Endodermal cell (in vitro differentiated cells): ENCODE measurements around the gene MLX. TPM values are rescaled to one million over a fixed set of nuclear protein-coding genes. Genes with fewer than 3 reads are reported as not detected.

Experiments used
- DNase-seq: peaks from one replicate; pipeline ENCODE4 v3.0.0-alpha.2; 2017
- H3K27ac ChIP-seq: 2 replicates; pipeline ENCODE4 v1.5.1; 2013; ENCODE audit warnings: mild to moderate bottlenecking, low read depth, low read length, moderate library complexity
- H3K27me3 ChIP-seq: 2 replicates; pipeline ENCODE4 v1.6.1; 2013; ENCODE audit warnings: mild to moderate bottlenecking, low read length, moderate library complexity; ENCODE audit not compliant: insufficient read depth, control insufficient read depth, poor library complexity, severe bottlenecking
- H3K36me3 ChIP-seq: 2 replicates; pipeline ENCODE4 v1.7.0; 2013; ENCODE audit warnings: mild to moderate bottlenecking, low read length, moderate library complexity; ENCODE audit not compliant: control insufficient read depth, insufficient read depth
- H3K4me1 ChIP-seq: one replicate; pipeline ENCODE4 v1.7.0; 2013; ENCODE audit warnings: low read length; ENCODE audit not compliant: control insufficient read depth, insufficient read depth
- H3K4me3 ChIP-seq: 2 replicates; pipeline ENCODE4 v1.5.1; 2013; ENCODE audit warnings: mild to moderate bottlenecking, low read length, moderate library complexity
- H3K9ac ChIP-seq: 2 replicates; pipeline ENCODE4 v1.6.1; 2013; ENCODE audit warnings: mild to moderate bottlenecking, low read length, moderate library complexity; ENCODE audit not compliant: poor library complexity, severe bottlenecking; ENCODE audit errors: extremely low read depth
- H3K9me3 ChIP-seq: 2 replicates; pipeline ENCODE4 v1.6.1; 2013; ENCODE audit warnings: mild to moderate bottlenecking, low read length, moderate library complexity; ENCODE audit not compliant: control insufficient read depth
- H3K27ac Mint-ChIP-seq: 2 replicates; pipeline ENCODE4 v1.8.0; 2020; ENCODE audit warnings: mixed read lengths
- H3K27me3 Mint-ChIP-seq: 2 replicates; pipeline ENCODE4 v1.8.0; 2021; ENCODE audit warnings: mild to moderate bottlenecking, mixed read lengths; ENCODE audit not compliant: insufficient read depth
- H3K36me3 Mint-ChIP-seq: 2 replicates; pipeline ENCODE4 v1.8.0; 2020; ENCODE audit warnings: low read depth, mixed read lengths
- H3K4me1 Mint-ChIP-seq: 2 replicates; pipeline ENCODE4 v1.8.0; 2020; ENCODE audit warnings: mixed read lengths
- H3K4me3 Mint-ChIP-seq: 2 replicates; pipeline ENCODE4 v1.8.0; 2020; ENCODE audit warnings: mild to moderate bottlenecking, moderate library complexity, mixed read lengths
- H3K9me3 Mint-ChIP-seq: 2 replicates; pipeline ENCODE4 v1.8.0; 2020; ENCODE audit warnings: mild to moderate bottlenecking, mixed read lengths
- WGBS, 2 experiments: methylation state at CpG; one replicate each; pipeline versions ENCODE4 v1.1.5 to v1.1.7; 2013; ENCODE audit warnings: missing lambda C conversion rate in 2 of 2, mixed read lengths in 1 of 2; ENCODE audit not compliant: insufficient coverage in 1 of 2, insufficient read length in 1 of 2; 5-methylcytosine and 5-hydroxymethylcytosine counted together
- total RNA-seq, 2 donors: library from RNA; stranded (reverse); fragmentation: NEBNext Ultra II Directional in 1 of 2; extraction: Animal tissue kit (Norgen Biotek cat#: 25700) in 1 of 2; gene quantifications; 2 replicates in 1 of 2; 3 replicates in 1 of 2; pipeline ENCODE4 v1.2.1, GENCODE V29; 2021
- TF ChIP-seq, protein P1 (sequence below): fragments of 200-600 bp; sonication (generic); conservative IDR thresholded peaks from 2 replicates; pipeline ENCODE4 v1.5.0; 2021; ENCODE audit warnings: antibody characterized with exemption, mild to moderate bottlenecking

The MLX gene
- total RNA-seq, 2 donors from 2014 or later, result 37.1 to 38.5 TPM

DNA sequence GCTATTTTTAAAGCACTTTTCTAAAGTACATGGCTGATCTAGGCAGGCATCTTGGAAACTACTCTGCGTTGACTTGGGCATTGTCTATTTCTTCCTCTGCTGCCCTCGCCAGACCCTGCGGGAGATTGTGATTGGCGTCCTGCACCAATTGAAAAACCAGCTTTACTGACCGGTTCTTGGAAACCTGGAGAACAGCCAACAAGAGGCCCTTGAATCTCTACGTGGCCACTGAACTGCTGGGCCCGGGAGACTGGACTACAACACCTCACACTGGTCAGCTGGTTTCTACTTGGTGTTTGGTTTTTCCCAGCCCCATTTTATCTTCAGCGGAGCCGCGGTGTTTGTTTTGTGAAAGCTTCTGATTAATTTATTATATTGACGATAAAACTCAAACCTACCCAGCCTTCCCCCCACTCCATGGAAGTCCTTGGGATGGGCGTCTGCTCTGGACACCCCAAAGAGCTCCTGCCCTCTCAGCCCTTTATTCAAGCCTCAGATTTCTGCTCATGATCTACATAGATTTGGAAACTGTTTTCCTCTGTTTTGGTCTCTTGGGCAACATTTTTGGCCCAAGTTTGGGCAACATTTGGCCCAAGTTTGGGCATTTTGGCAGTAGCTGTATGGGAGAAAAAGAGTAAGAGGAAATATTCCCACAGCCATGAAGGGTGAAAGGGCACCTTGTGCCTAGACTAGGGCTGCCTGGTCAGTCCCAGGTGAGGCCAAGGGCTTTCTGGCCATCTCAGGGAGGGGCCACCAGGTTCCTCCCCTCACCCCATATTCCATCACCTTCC is 4.7 kb downstream of the MLX start:
- Mint-ChIP-seq H3K27ac (no peak overlapping the region), H3K4me1 (peaks cover 12% of the 10 kb centered on the region), H3K4me3 (no peak overlapping the region), H3K9me3 (no peaks in the 10 kb centered on the region), H3K27me3 (no peaks in the 10 kb centered on the region), H3K36me3 (peaks cover 72% of the 10 kb centered on the region)
- Histone ChIP-seq H3K9ac (no peak overlapping the region), H3K36me3 (peaks cover 77% of the 10 kb centered on the region), H3K4me1 (peaks cover 4% of the 10 kb centered on the region), H3K27me3 (no peaks in the 10 kb centered on the region), H3K4me3 (no peak overlapping the region), H3K27ac (no peak overlapping the region), H3K9me3 (no peaks in the 10 kb centered on the region)
- 92 to 95% methylated on average over 8 to 9 of the region's 12 CpGs for WGBS, 2 experiments
- TF ChIP-seq, protein P1, sequence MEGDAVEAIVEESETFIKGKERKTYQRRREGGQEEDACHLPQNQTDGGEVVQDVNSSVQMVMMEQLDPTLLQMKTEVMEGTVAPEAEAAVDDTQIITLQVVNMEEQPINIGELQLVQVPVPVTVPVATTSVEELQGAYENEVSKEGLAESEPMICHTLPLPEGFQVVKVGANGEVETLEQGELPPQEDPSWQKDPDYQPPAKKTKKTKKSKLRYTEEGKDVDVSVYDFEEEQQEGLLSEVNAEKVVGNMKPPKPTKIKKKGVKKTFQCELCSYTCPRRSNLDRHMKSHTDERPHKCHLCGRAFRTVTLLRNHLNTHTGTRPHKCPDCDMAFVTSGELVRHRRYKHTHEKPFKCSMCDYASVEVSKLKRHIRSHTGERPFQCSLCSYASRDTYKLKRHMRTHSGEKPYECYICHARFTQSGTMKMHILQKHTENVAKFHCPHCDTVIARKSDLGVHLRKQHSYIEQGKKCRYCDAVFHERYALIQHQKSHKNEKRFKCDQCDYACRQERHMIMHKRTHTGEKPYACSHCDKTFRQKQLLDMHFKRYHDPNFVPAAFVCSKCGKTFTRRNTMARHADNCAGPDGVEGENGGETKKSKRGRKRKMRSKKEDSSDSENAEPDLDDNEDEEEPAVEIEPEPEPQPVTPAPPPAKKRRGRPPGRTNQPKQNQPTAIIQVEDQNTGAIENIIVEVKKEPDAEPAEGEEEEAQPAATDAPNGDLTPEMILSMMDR, result no peak
- DNase-seq, result no peak

DNA sequence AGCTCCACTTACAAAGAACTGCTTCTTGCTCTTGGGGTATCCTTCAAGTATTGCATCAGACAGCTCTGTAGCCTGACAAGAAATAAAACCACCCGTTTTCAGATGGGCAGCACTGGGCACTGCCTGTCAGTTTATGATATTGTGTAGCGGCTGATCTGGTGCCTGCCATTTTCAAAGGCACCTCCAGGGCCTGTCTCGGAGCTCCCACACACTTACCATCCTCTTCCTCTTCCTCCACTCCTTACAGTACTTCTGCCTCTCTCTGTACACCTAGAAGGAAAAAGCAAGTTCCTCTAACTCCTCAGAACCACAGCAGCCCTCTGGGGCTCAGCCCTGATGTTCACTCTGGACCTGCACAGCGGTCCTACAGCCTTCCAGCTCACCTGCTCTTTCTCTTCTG is 6.2 kb downstream of the MLX start:
- peaks cover 69% of the 10 kb centered on the region for H3K36me3 Mint-ChIP-seq

DNA sequence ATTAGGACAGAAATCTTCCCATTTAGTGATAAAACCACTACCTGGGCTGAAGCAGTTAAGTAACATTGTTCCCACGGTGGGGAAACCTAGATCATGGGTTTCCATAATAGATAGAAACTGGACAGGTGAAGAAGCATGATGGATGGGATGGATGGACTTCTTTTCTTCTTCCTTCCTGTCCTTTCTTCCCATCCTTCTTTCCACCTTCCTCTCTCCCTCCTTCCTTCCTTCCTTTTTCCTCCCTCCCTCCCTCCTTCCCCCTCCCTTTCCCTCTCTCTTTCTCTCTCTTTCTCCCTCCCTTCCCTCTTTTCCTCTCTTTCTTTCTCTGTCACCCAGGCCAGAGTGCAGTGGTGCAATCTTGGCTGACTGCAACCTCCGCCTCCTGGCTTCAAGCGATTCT is 7.6 kb downstream of the MLX start:
- Mint-ChIP-seq H3K27me3 (no peaks in the 10 kb centered on the region), H3K27ac (no peak overlapping the region), H3K36me3 (peaks cover 63% of the 10 kb centered on the region), H3K4me1 (peaks cover 14% of the 10 kb centered on the region), H3K9me3 (no peaks in the 10 kb centered on the region), H3K4me3 (no peak overlapping the region)
- WGBS, 2 experiments, result 89 to 95% methylated on average over 2 of the region's 3 CpGs
- no peak overlapping the region for H3K9ac ChIP-seq
- H3K27ac ChIP-seq, result no peak overlapping the region
- peaks cover 67% of the 10 kb centered on the region for H3K36me3 ChIP-seq
- no peaks in the 10 kb centered on the region for H3K27me3 ChIP-seq
- no peaks in the 10 kb centered on the region for H3K9me3 ChIP-seq
- DNase-seq, result no peak
- no peaks in the 10 kb centered on the region for H3K4me1 ChIP-seq
- TF ChIP-seq, protein P1, result no peak
- H3K4me3 ChIP-seq, result no peak overlapping the region

More for the DNA sequence above, 6.2 kb downstream of the MLX start:
- Histone ChIP-seq H3K27me3 (no peaks in the 10 kb centered on the region), H3K9me3 (no peaks in the 10 kb centered on the region), H3K9ac (no peak overlapping the region), H3K27ac (no peak overlapping the region), H3K36me3 (peaks cover 79% of the 10 kb centered on the region), H3K4me3 (no peak overlapping the region), H3K4me1 (no peaks in the 10 kb centered on the region)
- Mint-ChIP-seq H3K4me1 (peaks cover 10% of the 10 kb centered on the region), H3K4me3 (no peak overlapping the region), H3K9me3 (no peaks in the 10 kb centered on the region), H3K27me3 (no peaks in the 10 kb centered on the region), H3K27ac (no peak overlapping the region)
- TF ChIP-seq, protein P1, result no peak
- WGBS, 2 experiments, result 88 to 90% methylated on average over 4 of the region's 4 CpGs
- DNase-seq, result no peak
